CD4-positive, alpha-beta T cell treated with Interleukin-15 for 1 hour (primary cell): Measurements from ENCODE around the gene SH3RF1.

ENCODE experiments used
- DNase-seq: peaks from one replicate; pipeline ENCODE4 v3.0.0-alpha.2; 2020

The SH3RF1 gene

DNA sequence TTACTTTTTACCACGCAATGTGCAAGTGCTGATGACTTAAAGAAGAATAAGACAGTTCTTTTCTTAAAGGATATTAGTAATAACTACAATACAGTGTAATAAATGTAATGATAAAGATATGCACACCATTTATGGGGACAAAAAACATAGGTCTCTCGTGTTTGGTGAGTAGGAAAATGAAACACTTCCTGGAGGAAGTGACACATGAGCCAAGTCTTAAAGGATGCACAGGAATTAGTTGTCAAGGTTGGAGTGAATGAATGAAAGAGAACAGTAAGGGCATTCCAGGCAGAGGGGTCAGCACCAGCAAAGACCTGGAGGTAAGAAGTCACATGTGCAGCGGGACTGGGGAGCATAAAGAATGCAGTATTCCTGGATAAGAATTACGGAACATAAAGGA is 112.7 kb downstream of the SH3RF1 start:
- DNase-seq, result no peak

DNA sequence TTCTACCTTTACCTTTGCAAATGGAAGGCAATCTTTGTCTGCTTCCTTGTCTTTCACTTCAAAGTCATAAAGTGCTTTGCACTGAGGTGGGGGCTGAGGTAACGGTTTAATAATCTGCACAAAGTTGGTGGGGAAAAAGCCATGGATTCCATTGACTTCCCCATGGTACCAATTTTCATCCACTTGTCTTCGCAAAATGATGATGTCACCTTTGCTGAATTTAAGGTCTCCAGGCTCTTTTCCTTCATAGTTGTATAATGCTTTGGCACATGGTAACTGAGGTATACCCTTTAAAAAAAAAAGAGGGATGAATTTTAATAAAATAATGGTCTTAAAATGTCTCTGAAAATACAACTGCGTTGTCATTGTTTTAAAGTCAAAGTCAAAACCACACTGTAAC is 114.4 kb downstream of the SH3RF1 start:
- no peak for DNase-seq

DNA sequence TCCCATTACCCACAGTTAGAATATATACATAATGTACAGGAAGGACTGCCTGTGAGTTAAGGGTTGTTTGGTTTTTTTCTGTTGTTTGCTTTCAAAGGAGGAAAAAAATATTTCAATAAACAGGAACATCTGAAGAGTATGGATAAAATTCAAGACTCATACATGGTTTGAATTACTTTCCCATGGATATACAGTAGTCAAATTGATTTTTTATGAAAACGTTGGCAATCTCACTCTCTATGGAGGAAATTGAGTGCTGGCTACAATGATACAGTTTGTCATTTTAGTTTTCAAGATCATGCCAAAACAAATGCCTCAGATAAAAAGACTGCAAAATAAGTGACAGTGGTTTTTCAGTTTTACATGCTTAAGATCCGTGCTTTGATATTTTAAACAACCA is 116.6 kb downstream of the SH3RF1 start:
- no peak for DNase-seq

DNA sequence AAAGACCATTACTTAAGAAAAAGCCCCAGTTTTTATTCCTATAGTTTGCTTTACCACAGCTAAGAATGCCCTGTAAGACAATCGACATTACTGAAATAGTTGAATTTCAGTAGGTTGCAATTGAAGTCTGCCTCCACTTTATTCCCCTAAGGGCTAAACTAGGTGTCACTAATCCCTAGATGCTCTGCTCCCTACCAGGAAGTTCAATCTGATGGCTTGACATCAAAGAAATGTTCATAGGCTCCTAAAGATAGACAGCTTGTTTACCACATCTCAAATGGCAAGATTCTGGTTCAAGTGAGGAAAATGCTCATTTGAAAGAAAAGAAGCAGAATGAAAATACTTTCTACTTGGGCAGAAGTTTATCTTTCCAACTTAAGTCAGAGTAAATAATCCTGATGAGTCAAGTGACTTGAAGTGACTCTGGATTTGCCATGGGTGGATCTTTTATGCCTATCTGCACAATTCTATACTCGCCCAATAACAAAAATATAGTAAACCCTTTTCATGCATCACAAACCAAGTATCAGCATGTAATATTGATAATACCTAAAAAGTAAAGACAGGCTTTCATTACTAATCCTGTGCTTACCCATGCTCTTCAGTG is 117.2 kb downstream of the SH3RF1 start:
- no peak for DNase-seq

GRCh38 chr4:169152899-169153298 is 117.9 kb downstream of the SH3RF1 start:
- DNase-seq, result no peak

GRCh38 chr4:169152098-169152497 is 118.7 kb downstream of the SH3RF1 start:
- DNase-seq, result no peak

GRCh38 chr4:169151671-169152070 is 119.1 kb downstream of the SH3RF1 start:
- no peak for DNase-seq

GRCh38 chr4:169150806-169151205 is 120.0 kb downstream of the SH3RF1 start:
- DNase-seq, result no peak

- no peak for DNase-seq
Measured at GRCh38 chr4:169148885-169149284, 121.9 kb downstream of the SH3RF1 start.

DNA sequence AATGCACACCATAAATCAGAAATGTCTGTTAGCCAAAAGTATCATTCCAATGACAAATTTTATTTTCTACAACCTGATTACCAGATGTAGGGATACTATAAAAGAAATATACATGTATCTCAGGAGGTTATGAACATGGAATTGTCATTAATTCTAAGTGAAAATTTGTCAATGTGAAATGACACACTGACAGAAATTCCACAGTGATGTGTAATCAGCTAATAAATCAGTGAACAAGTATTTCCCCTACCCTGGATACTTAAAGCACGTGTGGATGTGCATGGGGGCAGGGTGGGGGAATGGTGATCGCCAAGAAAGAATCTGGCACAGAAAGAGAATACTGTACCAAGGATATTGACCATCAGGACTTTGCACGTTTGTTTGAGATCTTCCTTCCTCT is 123.6 kb downstream of the SH3RF1 start:
- DNase-seq, result no peak

DNA sequence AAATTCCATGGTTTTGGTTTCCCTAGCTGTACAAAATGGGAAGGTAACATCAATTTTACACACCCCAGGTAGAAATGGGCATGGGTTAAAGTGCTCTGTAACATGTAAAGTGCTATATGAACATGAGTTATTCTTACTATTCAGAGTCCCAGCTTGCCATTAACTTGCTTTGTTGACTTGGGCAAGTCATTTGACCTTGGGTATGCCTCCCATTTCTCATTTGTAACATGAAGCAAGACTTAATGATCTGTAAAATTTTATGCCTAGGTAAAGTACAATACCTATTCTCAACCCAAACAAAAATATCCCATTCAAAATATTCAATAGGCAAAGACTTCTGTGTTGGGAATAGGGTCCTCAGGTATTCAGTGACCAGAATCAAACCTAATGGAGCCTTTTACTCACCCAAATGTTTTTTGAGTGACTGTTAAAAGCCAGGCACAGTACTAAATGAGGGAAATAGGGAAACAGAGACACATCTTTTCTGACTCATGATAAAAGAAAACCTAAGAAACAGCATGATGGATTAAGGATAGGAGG is 126.6 kb downstream of the SH3RF1 start:
- DNase-seq, result no peak

GRCh38 chr4:169143335-169143734 is 127.4 kb downstream of the SH3RF1 start:
- DNase-seq, result no peak

DNA sequence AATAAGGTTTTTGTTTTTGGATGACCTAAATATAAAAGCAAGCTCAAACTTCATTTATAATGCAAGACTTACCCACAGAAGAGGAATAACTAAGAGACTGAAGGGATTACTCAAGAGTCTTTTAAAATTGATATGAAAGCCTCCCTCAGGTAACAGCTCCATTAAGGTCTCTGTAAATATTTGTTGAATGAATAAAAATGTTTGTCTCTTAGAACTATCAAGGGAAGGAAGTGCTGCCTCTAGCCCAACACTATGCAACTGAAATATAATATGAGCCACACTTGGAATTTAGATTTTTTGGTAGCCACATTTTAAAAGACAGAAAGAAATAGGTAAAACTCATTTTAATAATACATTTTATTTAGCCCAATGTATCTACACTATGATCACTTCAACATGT is 127.8 kb downstream of the SH3RF1 start:
- no peak for DNase-seq

GRCh38 chr4:169142391-169142790 is 128.4 kb downstream of the SH3RF1 start:
- DNase-seq, result no peak

GRCh38 chr4:169139021-169139420 is 131.7 kb downstream of the SH3RF1 start:
- DNase-seq, result no peak

DNA sequence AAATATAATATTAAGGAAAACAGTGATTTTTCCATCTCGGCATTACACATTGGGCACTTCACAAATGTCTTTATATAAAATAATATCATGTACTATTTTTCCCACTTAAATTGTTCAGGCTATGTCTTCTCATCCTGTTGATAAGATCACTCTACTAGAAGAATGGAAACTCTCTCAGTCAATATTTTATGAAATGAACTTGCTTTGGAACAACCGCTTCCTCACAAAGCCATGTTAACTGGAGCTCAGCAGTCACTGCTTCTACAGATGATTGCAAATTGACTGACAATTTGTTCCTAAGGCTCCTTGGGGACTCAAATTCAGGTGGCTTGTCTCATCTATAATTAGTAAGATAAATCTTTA is 133.2 kb downstream of the SH3RF1 start:
- no peak for DNase-seq

- no peak for DNase-seq
Measured at GRCh38 chr4:169136796-169137557, 133.8 kb downstream of the SH3RF1 start.

DNA sequence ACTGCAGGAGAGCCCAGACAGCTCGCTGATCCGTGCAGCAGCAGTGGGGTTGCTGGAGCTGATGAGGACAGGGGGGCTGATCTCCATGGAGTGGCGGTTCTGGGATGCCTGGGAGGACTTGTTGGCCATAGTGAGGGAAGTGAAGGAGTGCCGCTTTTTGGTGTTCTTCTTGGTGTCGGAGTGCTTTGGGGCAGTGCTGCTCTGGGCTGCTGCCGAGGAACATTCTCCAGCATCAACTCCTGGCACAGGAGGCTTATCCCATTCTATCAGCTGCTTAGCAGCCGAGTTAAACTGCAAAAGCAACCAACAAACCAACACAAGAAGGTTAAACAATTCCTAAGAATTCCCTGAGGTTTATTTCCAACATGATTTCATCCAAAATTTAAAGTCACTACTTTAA is 134.4 kb downstream of the SH3RF1 start:
- no peak for DNase-seq

- no peak for DNase-seq
Measured at GRCh38 chr4:169135776-169136175, 135.0 kb downstream of the SH3RF1 start.

DNA sequence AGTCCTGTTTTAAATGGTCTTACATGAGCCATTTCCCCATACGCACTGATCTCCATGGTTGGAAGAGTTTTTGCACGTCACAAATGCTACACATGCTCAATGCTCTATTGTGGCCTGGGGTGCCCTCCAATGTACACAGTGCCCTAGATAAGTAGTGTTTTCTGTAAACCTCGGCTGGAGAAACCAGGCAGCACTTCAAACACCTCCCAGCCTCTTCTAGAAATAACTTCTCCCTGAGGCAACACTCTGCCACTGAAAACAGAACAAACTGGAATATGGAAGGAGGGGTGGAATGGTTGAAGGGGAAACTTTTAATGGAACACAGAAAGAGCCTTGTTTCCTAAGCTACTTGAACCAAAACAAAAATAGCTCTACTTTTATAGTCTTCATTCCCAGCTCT is 136.8 kb downstream of the SH3RF1 start:
- no peak for DNase-seq

- DNase-seq, result no peak
Measured at GRCh38 chr4:169132561-169133305, 138.0 kb downstream of the SH3RF1 start.

- no peak for DNase-seq
Measured at GRCh38 chr4:169131556-169132208, 139.1 kb downstream of the SH3RF1 start.

DNA sequence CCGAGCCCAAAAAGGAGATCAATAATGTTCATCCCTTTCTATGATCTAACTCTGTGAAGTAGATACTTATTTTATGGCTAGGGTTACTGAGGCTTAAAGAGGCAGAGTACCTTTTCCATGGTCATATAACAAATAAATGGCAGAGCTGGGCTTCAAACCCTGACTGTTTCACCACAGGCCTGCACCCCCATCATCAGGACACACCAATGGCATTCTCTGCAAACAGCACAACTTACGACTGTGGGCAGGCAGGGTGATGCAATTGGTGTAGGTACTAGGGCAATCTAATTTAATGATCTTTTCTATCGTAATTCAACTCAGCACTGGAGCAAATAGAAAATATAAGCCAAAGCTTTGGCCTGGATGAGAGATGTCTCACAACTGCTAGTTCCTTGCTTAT is 141.9 kb downstream of the SH3RF1 start:
- no peak for DNase-seq
